ENCODE data around the gene SLAMF1. TPM values are rescaled to one million over a fixed set of nuclear protein-coding genes. Genes with fewer than 3 reads are reported as not detected.

The SLAMF1 gene
- total and polyA plus RNA-seq, 11 donors: 0.14 to 4.3 (median 0.60) TPM; not detected in 5

DNA sequence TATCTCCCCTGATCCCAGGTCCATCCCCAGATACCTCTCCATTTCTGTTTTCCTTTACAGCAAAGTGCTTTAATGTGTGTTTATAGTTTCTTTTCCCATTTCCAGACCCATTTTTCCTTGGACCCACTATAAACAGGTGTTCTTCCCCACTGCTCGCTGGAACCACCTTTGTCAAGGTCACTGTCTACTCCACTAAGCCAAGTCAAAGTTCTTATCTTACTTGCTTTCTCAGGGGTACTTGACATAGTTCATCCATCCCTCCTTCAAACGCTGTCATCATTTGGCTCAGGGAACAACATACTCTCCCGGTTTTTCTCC, 8.3 kb downstream of the SLAMF1 start:
- intact Hi-C loops (cut with DNase I): no loop called here
- H3K9me3 ChIP-seq: no peaks in the 10 kb centered on the region
- peaks cover 0 to 71% (median 0%) of the 10 kb centered on the region in 12 donors for H3K4me1 ChIP-seq
- no peaks in the 10 kb centered on the region for H3K36me3 ChIP-seq
- DNase-seq (no peak), ATAC-seq (no peak)
- 44 to 60% (median 54%) methylated on average over 3 of the region's 3 CpGs for WGBS, 4 donors
- peak overlapping the region in 1 of 12 donors; percentile 73 for H3K27ac ChIP-seq
- H3K4me3 ChIP-seq: no peak overlapping the region
- H3K27me3 ChIP-seq: no peaks in the 10 kb centered on the region
- TF ChIP-seq POLR2A (IDR thresholded peaks at IDR 0.05) (no peak), CTCF (IDR thresholded peaks at IDR 0.05) (no peak)

GRCh38 chr1:160637821-160638539, 8.9 kb downstream of the SLAMF1 start:
- no peak for DNase-seq
- no peak for ATAC-seq
- Histone ChIP-seq H3K4me1 (peaks cover 0 to 76% (median 0%) of the 10 kb centered on the region in 12 donors), H3K27ac (peak overlapping the region in 1 of 12 donors; percentile 73), H3K9me3 (no peaks in the 10 kb centered on the region), H3K4me3 (peak overlapping the region in 1 of 12 donors; percentile 1), H3K27me3 (no peaks in the 10 kb centered on the region), H3K36me3 (no peaks in the 10 kb centered on the region)
- WGBS, 4 donors: 61 to 69% (median 64%) methylated on average over 5 of the region's 5 CpGs
- no peak for TF ChIP-seq CTCF (IDR thresholded peaks at IDR 0.05)
- TF ChIP-seq POLR2A (IDR thresholded peaks at IDR 0.05): no peak
- intact Hi-C loops (cut with DNase I): no loop called here

DNA sequence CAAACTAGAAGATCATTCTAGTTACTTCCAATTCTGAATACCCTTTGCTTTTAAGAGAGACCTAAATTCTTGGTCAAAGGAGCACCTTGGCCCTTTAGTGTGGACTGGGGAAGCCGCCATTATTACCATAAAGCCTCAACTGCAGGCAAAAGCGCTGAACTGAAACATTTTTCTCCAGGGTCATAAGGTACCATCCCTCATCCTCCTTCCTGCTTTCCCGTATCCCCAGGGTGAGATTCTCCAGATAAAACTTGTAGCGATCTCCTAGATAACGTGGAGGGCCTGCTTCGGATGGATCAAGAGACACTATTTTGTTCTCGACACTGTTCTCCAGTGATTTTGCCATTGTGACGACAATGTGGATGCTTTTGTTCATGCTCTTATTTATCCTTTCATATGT, 9.8 kb downstream of the SLAMF1 start:
- Histone ChIP-seq H3K36me3 (no peaks in the 10 kb centered on the region), H3K4me3 (no peak overlapping the region), H3K27ac (peak overlapping the region in 1 of 12 donors; percentile 73), H3K9me3 (no peaks in the 10 kb centered on the region), H3K4me1 (peaks cover 0 to 81% (median 0%) of the 10 kb centered on the region in 12 donors), H3K27me3 (no peaks in the 10 kb centered on the region)
- ATAC-seq (no peak), DNase-seq (no peak)
- 88 to 93% (median 89%) methylated on average over 8 of the region's 8 CpGs for WGBS, 4 donors
- intact Hi-C loops (cut with DNase I): no loop called here
- TF ChIP-seq POLR2A (IDR thresholded peaks at IDR 0.05): no peak
- no peak for TF ChIP-seq CTCF (IDR thresholded peaks at IDR 0.05)

- Histone ChIP-seq H3K36me3 (no peaks in the 10 kb centered on the region), H3K4me1 (peaks cover 0 to 81% (median 0%) of the 10 kb centered on the region in 12 donors), H3K27ac (peak overlapping the region in 1 of 12 donors; percentile 73), H3K9me3 (no peaks in the 10 kb centered on the region), H3K4me3 (no peak overlapping the region), H3K27me3 (no peaks in the 10 kb centered on the region)
- intact Hi-C loops (cut with DNase I): no loop called here
- WGBS, 4 donors: 91 to 96% (median 94%) methylated on average over 3 of the region's 3 CpGs
- TF ChIP-seq CTCF (IDR thresholded peaks at IDR 0.05) (no peak), POLR2A (IDR thresholded peaks at IDR 0.05) (no peak)
- no peak for ATAC-seq
- no peak for DNase-seq
Measured at GRCh38 chr1:160636547-160636946, 10.3 kb downstream of the SLAMF1 start.
